Stimulated activated CD8-positive, alpha-beta memory T cell treated with anti-CD3 and anti-CD28 coated beads, Interleukin-12 subunit alpha, Interleukin-12 subunit beta, amount 100 ng/mL, for 1 hour (primary cell): ENCODE measurements around the gene CLDN25.

Source experiments
- DNase-seq: peaks from one replicate; pipeline ENCODE4 v3.0.0-alpha.2; 2020; ENCODE audit warnings: low read depth

Gene CLDN25

DNA sequence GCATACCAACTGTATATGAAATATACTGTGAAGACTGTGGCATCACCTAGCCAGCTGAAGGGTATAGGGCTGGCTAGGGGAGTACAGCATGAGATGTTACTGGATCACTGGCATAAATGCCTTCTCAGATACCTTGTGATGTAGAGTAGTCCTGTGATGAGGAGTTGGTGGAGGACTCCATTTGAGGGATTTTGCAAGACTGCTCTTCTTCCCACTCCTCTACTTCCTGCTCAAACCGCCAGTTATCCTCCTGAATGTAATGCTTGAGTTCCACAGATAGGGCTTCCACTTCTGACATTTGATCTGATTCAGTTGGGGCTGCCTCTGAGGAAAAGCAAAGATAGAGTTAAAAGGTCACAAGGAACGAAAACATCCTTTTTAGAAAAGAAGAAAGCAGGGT is 29.3 kb downstream of the CLDN25 start:
- no peak for DNase-seq

DNA sequence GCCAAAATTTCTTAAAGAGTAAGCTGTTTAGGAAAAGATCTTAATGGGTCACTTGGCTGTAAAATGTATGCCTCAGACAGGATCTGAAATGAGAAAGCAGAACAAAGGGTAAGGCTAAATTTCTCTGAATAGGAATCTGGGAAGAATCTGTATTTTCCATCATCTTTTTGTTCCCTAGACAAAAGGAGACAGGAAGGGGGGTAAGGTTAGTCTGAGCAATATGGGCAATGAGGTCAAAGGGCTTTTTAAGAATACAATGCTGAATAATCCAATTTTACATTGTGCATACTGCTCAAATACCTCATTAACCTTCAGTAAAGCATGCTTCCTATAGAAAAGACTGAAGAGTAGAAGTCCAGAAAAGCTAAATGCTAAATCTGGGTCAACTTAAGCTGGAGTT is 34.6 kb downstream of the CLDN25 start:
- DNase-seq: no peak

DNA sequence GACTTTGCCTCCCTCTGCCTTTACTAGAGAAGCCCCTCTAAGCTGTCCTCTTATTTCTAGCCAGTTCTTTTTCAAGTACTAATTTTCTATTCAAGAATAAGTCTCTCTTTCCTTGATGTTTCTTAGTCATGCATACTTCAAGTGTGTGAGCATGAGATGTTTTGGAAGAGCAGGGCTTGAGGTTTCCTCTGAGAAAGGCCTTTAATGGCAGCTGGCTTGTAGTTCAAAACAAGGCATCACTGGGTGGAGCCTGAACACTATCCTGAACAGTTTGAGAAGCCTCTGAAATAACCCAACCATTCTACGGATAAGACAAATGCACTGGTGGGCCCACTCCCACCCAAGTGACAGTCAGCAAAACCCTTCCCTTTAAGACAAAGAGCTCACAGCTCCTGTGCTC is 37.6 kb downstream of the CLDN25 start:
- DNase-seq: no peak

DNA sequence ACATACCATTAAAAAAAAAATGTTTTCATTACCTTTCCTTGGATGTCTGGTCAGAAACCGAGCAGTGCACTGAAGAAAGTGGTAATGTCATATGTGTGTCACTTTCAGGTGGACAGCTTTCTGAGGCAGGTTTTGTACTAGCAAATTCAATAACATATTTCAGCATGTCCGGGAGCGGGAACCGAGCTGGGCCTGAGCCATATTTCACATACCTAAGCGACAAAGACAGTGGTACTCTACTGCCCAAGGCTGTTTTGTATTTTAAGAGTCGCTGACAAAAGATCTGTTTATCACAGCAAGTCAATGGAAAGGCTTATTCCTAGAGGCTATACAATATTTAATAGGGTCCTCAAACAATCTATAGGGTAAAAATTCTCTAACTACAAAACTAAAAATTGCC is 38.0 kb downstream of the CLDN25 start:
- no peak for DNase-seq

DNA sequence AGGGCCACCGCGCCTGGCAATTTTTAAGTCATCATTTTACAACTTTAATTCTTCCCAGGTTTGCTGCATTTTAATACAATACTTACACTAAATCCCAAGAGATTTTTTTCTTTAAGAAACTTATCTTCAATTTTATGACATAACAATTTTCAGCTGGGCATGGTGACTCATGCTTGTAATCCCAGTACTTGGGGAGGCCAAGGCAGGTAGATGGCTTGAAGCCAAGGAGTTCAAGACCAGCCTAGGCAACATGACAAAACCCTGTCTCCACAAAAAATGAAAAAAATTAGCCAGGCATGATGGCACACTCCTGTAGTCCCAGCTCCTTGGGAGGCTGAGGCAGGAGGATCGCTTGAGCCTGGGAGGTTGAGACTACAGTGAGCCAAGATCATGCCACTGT is 38.8 kb downstream of the CLDN25 start:
- DNase-seq: no peak

DNA sequence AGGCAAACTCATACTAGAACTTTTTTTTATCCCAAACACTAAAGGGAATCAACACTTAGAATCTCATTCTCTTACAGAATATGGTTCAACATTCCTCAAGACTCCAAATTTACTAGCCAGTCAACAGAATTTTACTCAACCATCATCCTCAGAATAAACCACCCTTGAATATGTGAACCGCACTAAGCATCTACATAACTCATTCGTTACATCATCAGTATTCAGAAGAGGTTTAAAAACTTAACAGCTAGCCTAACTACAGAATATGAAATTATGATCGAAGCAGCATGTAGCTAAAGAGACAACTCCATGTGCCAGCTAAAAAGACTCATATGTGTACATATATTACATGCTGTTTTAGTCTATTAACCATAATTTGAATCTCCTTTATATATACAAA is 47.9 kb downstream of the CLDN25 start:
- no peak for DNase-seq

DNA sequence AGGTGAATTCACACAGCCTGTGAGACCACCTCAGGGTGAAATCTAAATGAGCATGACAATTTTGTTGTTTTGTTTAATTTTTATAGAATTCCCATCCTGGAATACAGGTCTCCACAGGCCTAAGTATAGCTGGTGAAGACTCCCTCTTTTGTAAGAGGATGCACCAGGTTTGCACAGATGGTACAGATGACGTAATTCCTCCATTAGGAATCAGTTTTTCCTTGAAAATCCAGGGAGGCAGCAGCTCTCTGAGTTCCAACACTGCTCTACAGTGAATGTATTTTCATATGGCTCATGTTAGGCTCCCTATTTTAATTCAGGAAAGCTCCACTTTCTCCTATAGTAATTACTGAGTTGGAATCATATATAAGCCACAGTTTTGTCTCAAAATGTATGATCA is 48.6 kb downstream of the CLDN25 start:
- DNase-seq: no peak

DNA sequence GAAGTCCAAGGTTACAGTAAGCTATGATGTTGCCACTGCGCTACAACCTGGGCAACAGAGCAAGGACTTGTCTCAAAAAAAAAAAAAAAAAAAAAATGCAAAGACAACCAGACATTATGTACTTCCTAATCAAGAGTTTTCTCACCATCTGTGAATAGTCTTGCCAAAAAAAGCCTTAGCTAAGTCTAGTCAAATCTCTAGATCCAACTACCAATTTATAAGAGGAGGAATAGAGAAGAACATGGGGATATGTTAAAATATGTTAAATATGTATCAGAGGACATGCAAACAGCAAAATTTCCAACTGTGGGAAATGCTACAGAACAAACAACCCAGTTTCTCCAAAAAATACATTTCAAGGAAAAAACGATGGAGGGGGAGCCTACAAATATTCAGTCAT is 50.2 kb downstream of the CLDN25 start:
- no peak for DNase-seq
